Measurements from ENCODE around the gene C1orf210. TPM values are rescaled to one million over a fixed set of nuclear protein-coding genes. Genes with fewer than 3 reads are reported as not detected.

The C1orf210 gene
- total and polyA plus RNA-seq, 9 of the 15 experiments (the other 6 are each of a cell fraction or from before 2014, with no cell fraction given): 0.21 TPM; not detected in 8

- 36% methylated on average over 19 of the region's 19 CpGs for WGBS (ENCODE audit: insufficient coverage, low coverage, missing lambda C conversion rate)
- ChIA-PET POLR2A (interaction anchor here (1.0 to 1.5 kb wide), 4 partner anchors 9 to 78 kb away, joined by 3 to 4 read pairs (median 4); partner anchors contain the start of genes MED8 and SZT2), CTCF (ENCODE audit: low intra/inter-chr PET ratio) (no interaction called here)
- BruUV-seq (replicated peaks): no TSS peak
- H3K27me3 ChIP-seq (ENCODE audit: control insufficient read depth in 2 of 2, insufficient read depth in 2 of 2, low read length in 2 of 2): peaks cover 15 to 63% of the 10 kb centered on the region in 2 experiments; a peak in 4 of 5 replicates
- no peak overlapping the region for H3K4me3 ChIP-seq
- intact Hi-C loops (cut with micrococcal nuclease) (no loop called here), in situ Hi-C loops (cut with MboI) (no loop called here)
- H2AFZ ChIP-seq (ENCODE audit: low read depth, low read length): no peak overlapping the region
- no peak overlapping the region for H3K27ac ChIP-seq (ENCODE audit: extremely low read depth, low read depth, low read length)
- peak overlapping the region in 1 of 2 experiments; percentile 40; a peak in 1 of 4 replicates for H3K9ac ChIP-seq (ENCODE audit: insufficient read depth in 1 of 2, low read depth in 2 of 2, low read length in 2 of 2)
- ATAC-seq: no peak
- H3K4me2 ChIP-seq (ENCODE audit: insufficient read depth, low read length): no peak overlapping the region
- 0 out of 2 replicates have a peak, but pooled peaks cover 2% of the 10 kb centered on the region for H3K9me3 ChIP-seq (replicated peaks; ENCODE audit: control insufficient read depth, insufficient read depth, low read depth, low read length)
- FAIRE-seq: no peak
- no peaks in the 10 kb centered on the region for H3K9me1 ChIP-seq (ENCODE audit: control insufficient read depth, insufficient read depth, low read length)
- DNase-seq (ENCODE audit: extremely low read depth in 1 of 4, low spot score in 3 of 4): no peak
- H3K79me2 ChIP-seq (ENCODE audit: control insufficient read depth, insufficient read depth, low read length): no peaks in the 10 kb centered on the region
- H3K36me3 ChIP-seq (ENCODE audit: control insufficient read depth, insufficient read depth, low read length): no peaks in the 10 kb centered on the region
- peaks cover 0 to 13% of the 10 kb centered on the region in 2 experiments; a peak in 2 of 5 replicates for H3K4me1 ChIP-seq (replicated peaks in 1 of 2; ENCODE audit: control insufficient read depth in 2 of 2, insufficient read depth in 2 of 2, low read length in 2 of 2)
- H4K20me1 ChIP-seq (replicated peaks; ENCODE audit: control insufficient read depth, insufficient read depth, low read length): 0 out of 2 replicates have a peak, but pooled peaks cover 4% of the 10 kb centered on the region
- no peak for TF ChIP-seq KLF16 (IDR thresholded peaks at IDR 0.05)
- TF ChIP-seq TGIF2 (CRISPR knock-in tag; IDR thresholded peaks at IDR 0.05): no peak
- TF ChIP-seq RBM15 (IDR thresholded peaks at IDR 0.05; ENCODE audit: insufficient read depth, low read length): no peak
- TF ChIP-seq WHSC1 (IDR thresholded peaks at IDR 0.05; ENCODE audit: low read length): no peak
- TF ChIP-seq RAD21 (CRISPR knock-in tag; conservative IDR thresholded peaks at IDR 0.05 in 1 of 2, IDR thresholded peaks at IDR 0.05 in 1 of 2): no peak
- no peak for TF ChIP-seq TEAD4 (IDR thresholded peaks at IDR 0.05; ENCODE audit: low read length)
- no peak for TF ChIP-seq TEAD4 (CRISPR knock-in tag; IDR thresholded peaks at IDR 0.05; ENCODE audit: borderline replicate concordance)
- no peak for TF ChIP-seq RUNX1 (IDR thresholded peaks at IDR 0.05; ENCODE audit: low read depth)
- TF ChIP-seq ELK3 (CRISPR knock-in tag; IDR thresholded peaks at IDR 0.05): no peak
- no peak for TF ChIP-seq RB1 (IDR thresholded peaks at IDR 0.05; ENCODE audit: low read depth)
- TF ChIP-seq ZBTB11 (CRISPR knock-in tag; IDR thresholded peaks at IDR 0.05): no peak
- TF ChIP-seq ZBTB5 (IDR thresholded peaks at IDR 0.05): no peak
- no peak for TF ChIP-seq E2F6 (IDR thresholded peaks at IDR 0.05; ENCODE audit: borderline replicate concordance in 1 of 2, extremely low read depth in 1 of 2, insufficient read depth in 1 of 2, insufficient read length in 1 of 2, low read depth in 1 of 2, low read length in 1 of 2, poor library complexity in 1 of 2, severe bottlenecking in 1 of 2)
Measured at GRCh38 chr1:43312212-43312623, 26.8 kb upstream of the C1orf210 start.
